ENCODE measurements around the gene ISY1. TPM values are rescaled to one million over a fixed set of nuclear protein-coding genes. Genes with fewer than 3 reads are reported as not detected.
"Not testable (repeated sequence)": the region's sequence is repeated elsewhere in the genome, so short reads cannot be mapped to it uniquely, and the experiment has no call there.

ISY1 gene
- polyA plus RNA-seq, 4 donors = 43.1 to 55.8 (median 48.9) TPM

DNA sequence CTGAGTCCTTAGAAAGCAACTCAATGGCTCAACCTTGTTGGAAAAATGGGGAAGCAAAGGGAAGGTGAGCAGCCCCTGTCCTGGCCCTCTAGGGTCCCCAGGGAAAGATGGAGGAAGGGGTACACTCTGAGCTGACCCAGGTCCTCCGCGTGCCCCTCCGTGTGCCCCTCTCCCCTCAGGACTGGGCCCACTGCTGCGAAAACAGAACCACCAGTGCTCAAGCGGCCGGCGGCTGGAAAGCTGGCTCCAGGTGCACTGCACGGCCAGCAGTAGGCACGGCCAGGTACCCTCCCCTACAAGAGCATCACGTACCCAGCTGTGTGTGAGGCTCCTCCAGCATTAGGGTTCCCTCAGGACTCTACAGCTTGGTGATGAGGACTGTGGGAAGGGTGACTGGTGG, 65.6 kb downstream of the ISY1 start:
- no peak for DNase-seq (ENCODE audit: low read depth in 4 of 4, low spot score in 2 of 4)

DNA sequence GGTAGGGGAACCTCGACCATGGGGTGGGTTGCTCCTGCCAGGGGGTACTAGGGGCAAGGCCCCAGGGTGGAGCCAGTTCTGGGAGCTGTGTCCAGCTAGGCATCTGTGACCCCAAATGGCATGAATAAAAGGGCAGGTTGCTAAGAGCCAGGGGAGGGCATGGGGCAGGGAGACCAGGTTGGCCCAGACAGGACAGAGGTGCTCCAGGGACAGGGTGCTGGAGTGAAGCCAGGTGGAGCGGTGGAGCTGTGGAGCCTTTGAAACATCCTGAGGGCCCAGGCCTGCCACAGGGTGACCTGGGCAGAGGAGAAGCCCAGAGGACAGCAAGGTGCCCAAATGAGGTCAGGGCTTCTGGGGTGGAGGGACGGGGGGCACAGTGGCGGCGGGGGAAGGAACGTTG, 72.6 kb downstream of the ISY1 start:
- not testable (repeated sequence) for DNase-seq (ENCODE audit: low read depth in 4 of 4, low spot score in 2 of 4)

DNA sequence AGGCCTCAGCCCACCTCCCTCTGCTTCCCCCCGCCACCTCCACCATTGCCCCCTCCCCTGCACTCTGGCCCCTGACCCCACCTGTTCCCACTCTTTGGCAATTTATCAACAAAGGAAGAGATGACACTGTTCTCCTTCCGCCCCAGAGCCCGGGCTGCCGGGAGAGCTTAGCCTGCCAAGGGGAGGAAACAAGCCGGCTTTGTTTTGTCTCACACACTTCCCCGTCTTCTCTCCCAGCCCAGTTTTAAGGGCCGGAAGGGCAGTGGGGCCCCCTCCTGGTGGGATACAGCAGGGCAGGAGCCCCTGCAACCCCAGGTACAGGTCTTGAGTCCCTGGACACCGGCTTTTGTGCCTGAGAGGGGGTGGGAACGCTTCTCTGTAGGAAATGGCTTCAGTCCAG, 73.0 kb downstream of the ISY1 start:
- DNase-seq (ENCODE audit: low read depth in 4 of 4, low spot score in 2 of 4) = not testable (repeated sequence)

DNA sequence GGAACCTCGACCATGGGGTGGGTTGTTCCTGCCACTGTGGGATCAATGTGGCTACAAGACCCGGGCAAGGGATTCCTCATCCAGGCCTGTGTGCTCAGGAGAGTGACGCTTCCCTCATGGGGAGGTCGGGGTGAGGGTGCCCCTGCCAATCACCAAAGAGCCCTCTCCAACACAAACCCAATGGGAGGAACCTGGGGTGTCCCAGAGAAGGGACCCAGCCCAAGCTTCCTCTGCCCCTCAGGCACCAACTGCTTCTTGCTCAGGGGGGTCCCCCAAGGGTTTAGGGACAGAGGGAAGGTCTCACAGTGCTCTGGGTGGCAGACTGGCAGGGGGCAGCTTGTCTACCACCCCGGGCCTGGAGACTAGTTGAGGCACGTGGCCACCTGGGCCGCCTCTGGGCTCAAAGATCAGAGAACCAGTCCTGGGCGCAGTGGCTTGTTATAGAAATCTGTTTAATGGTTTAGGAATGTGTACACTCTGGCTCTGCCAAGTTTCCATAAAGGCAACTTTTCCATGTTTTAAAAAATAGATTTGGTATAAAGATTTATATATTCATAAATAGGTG, 73.6 kb downstream of the ISY1 start:
- no peak for DNase-seq (ENCODE audit: low read depth in 4 of 4, low spot score in 2 of 4)

DNA sequence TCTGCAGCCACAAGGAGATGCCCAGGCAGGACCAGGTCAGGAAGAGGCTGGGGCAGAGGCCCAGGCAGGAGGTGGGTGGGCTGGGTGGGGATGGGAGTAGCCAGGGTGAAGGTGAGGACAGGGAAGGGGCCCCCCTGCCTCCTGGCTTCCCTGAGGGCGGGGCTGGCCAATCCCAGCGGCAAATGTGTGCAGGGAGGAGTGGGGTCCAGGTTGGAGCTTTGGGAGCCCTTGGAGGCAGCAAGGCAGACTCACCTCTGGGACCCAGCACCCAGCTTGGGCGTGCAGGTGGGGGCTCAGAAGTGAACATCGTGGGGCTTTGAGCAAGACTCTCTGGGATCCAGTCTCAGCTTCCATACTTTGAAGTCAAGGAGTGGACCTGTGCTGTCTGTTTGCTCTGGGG, 75.0 kb downstream of the ISY1 start:
- DNase-seq (ENCODE audit: low read depth in 4 of 4, low spot score in 2 of 4) = no peak

DNA sequence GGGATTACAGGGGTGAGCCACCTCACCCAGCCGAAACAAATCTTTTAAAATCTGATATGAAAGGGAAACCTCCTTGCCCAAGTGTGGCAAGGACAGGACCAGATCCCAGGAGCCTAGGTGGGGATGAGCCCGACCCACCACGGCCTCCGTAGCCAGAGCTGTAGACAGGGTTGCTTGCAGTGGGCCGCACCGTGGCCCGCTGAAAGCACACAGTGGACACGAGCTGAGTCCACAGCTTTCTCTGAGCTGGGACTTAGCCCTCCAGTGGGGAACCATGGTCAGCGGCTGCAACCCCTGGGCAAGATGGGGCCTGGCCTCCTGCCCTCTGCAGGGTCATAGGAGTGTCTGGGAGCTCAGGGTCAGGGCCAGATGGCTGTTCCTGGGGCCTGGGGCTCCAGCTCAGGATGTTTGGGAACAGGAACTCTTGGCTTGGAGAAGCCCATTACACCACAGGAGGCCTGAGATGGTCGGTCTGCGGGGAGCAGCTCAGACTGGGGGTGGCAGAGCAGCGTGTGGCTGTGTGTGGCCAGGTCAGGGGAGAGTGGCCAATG, 75.6 kb downstream of the ISY1 start:
- no peak for DNase-seq (ENCODE audit: low read depth in 4 of 4, low spot score in 2 of 4)

DNA sequence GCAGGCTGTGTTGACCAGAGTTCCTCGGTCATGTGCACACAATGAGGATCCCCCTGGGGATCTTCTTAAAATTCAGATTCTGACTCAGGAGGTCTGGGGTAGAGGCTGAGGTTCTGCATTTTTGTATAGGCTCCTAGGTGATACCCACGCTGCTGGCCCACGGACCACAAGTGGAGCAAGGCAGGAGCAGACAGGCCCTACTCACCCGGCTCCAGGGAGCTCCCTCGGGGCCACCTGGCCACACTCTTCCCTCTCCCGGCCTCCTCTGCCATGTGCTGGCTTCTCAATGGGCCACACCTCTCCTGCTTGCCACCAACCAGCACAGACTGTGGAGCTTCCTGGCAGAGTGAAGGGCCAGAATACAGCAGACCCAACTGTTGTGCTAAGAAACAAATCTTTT, 76.4 kb downstream of the ISY1 start:
- DNase-seq (ENCODE audit: low read depth in 4 of 4, low spot score in 2 of 4) = no peak

DNA sequence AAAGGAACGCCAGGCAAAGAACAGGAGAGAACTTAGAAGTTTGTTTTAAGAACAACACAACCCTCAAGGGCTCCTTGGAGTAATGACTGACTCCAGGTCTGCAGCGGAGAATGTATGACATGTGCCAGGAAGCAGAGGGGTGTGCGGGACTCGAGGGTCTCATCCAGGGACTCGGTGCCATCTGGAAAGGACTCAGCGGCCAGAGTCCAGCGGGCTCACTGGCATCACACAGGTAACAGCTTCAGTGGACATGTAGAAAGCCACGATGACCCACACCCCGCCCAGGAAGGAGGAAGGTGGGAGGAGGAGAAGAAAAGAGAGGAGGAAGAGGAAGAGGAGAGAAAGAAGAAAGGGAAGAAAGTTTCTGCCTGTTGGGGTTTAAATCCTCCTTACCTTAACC, 78.8 kb downstream of the ISY1 start:
- DNase-seq (ENCODE audit: low read depth in 4 of 4, low spot score in 2 of 4) = no peak

DNA sequence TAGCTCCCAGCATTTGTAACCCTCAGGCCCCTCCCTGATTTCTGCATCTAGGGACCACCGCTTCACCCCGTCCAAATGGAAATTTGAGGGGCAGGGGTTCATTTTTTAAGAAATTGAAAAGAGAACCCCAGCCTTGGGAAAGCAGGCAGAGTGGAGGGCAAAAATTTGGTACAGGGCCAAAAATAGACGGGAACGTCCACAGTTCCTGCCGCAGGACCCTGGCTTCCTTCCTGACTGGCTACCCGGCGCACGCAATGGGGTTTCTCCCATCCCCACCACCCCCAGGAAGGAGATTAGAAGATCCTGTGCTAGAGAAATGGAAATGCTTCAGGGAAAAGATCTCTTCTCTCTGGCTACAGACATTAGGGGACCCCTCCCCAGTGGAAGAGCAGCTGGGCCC, 79.4 kb downstream of the ISY1 start:
- no peak for DNase-seq (ENCODE audit: low read depth in 4 of 4, low spot score in 2 of 4)

DNA sequence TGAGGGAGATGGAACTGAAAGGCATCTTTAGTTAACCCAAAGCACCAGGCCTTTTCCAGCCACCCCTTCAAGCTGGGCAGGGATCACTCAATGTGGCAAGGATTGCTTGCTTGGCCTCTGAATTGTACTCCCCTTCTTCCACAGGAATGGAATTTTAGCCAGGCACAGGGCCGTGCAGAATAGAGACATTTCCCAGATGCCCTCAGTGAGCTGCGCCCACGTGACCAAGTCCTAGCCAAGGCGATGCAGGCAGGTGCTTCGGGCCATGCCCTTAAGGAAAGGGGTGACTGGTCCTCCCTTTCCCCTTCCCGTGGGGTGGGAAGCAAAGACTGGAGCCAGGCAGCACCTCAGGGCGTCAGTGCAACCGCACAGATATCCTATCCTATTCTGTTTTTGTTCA, 82.4 kb downstream of the ISY1 start:
- no peak for DNase-seq (ENCODE audit: low read depth in 4 of 4, low spot score in 2 of 4)

Other genes starting within 250 kb of the ISY1 start
- 1 to 10 TPM; 1.1 to 2.0 (median 1.6) TPM for gene CFAP92, start 167.0 kb downstream of the ISY1 start, polyA plus RNA-seq (ENCODE audit: insufficient read length in 4 of 4)
- 1 to 10 TPM; 2.2 to 3.1 (median 3.0) TPM for gene EFCC1, start 159.8 kb downstream of the ISY1 start, polyA plus RNA-seq (ENCODE audit: insufficient read length in 4 of 4)
- 1 to 10 TPM in 2 of 4 donors, under 1 TPM in 2; 0.81 to 1.8 (median 1.2) TPM for gene GP9, start 100.3 kb downstream of the ISY1 start, polyA plus RNA-seq (ENCODE audit: insufficient read length in 4 of 4)
- gene RAB43, start 39.3 kb downstream of the ISY1 start, polyA plus RNA-seq (ENCODE audit: insufficient read length in 4 of 4) = 1 to 10 TPM; 5.1 to 8.5 (median 7.1) TPM
- 100 to 1,000 TPM; 338 to 467 (median 398) TPM for gene CNBP, start 22.8 kb upstream of the ISY1 start, polyA plus RNA-seq (ENCODE audit: insufficient read length in 4 of 4)
- 100 to 1,000 TPM; 146 to 166 (median 154) TPM for gene COPG1, start 88.5 kb upstream of the ISY1 start, polyA plus RNA-seq (ENCODE audit: insufficient read length in 4 of 4)
- 10 to 100 TPM; 47.3 to 56.5 (median 53.3) TPM for gene HMCES, start 117.8 kb upstream of the ISY1 start, polyA plus RNA-seq (ENCODE audit: insufficient read length in 4 of 4)

All from left renal cortex interstitium (tissue), 4 donors.